Measurements from ENCODE around the gene EQTN. TPM values are rescaled to one million over a fixed set of nuclear protein-coding genes. Genes with fewer than 3 reads are reported as not detected.
A peak's percentile ranks its signal among the peaks of the same experiment; 100 is the strongest.

EQTN gene
- total RNA-seq, 6 experiments from 2014 or later, result not detected

DNA sequence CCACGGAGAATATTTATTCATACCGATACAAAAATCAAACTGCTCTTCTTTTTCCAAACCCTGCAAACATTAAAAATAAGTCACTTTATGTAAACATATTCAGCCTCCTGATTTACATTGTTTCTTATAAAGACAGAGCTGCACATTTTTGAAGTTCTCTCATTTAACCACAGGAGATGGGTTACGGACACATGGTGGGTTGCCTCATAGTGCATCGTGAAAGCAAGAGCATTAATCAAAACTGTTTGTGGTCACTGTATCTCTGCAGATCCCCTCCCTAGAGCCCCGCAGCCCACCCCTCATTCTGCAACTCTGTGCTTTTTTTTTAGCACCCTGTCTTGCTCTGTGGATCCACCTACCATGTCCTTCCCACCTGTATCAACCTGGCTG is 43.3 kb upstream of the EQTN start:
- 69% methylated on average over 5 of the region's 5 CpGs for WGBS (ENCODE audit: insufficient coverage, low coverage, low lambda C conversion rate, missing lambda C conversion rate)
- Histone ChIP-seq H3K4me3 (no peak overlapping the region), H3K36me3 (no peaks in the 10 kb centered on the region), H3K4me1 (no peaks in the 10 kb centered on the region), H3K9me3 (no peaks in the 10 kb centered on the region), H3K27me3 (no peaks in the 10 kb centered on the region), H3K27ac (no peak overlapping the region)
- no peak for TF ChIP-seq POLR2A (IDR thresholded peaks at IDR 0.05)
- TF ChIP-seq, protein P1, sequence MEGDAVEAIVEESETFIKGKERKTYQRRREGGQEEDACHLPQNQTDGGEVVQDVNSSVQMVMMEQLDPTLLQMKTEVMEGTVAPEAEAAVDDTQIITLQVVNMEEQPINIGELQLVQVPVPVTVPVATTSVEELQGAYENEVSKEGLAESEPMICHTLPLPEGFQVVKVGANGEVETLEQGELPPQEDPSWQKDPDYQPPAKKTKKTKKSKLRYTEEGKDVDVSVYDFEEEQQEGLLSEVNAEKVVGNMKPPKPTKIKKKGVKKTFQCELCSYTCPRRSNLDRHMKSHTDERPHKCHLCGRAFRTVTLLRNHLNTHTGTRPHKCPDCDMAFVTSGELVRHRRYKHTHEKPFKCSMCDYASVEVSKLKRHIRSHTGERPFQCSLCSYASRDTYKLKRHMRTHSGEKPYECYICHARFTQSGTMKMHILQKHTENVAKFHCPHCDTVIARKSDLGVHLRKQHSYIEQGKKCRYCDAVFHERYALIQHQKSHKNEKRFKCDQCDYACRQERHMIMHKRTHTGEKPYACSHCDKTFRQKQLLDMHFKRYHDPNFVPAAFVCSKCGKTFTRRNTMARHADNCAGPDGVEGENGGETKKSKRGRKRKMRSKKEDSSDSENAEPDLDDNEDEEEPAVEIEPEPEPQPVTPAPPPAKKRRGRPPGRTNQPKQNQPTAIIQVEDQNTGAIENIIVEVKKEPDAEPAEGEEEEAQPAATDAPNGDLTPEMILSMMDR (IDR thresholded peaks at IDR 0.05), result no peak
- ATAC-seq (no peak), DNase-seq (no peak)
- intact Hi-C loops (cut with DNase I), result no loop called here

GRCh38 chr9:27339661-27340284 is 42.8 kb upstream of the EQTN start:
- H3K4me3 ChIP-seq, result no peak overlapping the region
- DNase-seq, result no peak
- no peak overlapping the region for H3K27ac ChIP-seq
- intact Hi-C loops (cut with DNase I), result loop anchor here in 1 of 2 donors (10.0 kb wide), 1 partner anchor 215 kb away; no protein-coding TSS in a partner anchor
- H3K27me3 ChIP-seq, result no peaks in the 10 kb centered on the region
- no peak for ATAC-seq
- no peaks in the 10 kb centered on the region for H3K4me1 ChIP-seq
- TF ChIP-seq, protein P1 (IDR thresholded peaks at IDR 0.05), result no peak
- no peak for TF ChIP-seq POLR2A (IDR thresholded peaks at IDR 0.05)
- no peaks in the 10 kb centered on the region for H3K36me3 ChIP-seq
- no peaks in the 10 kb centered on the region for H3K9me3 ChIP-seq
- WGBS (ENCODE audit: insufficient coverage, low coverage, low lambda C conversion rate, missing lambda C conversion rate), result 74% methylated on average over 10 of the region's 11 CpGs

GRCh38 chr9:27338527-27338903 is 41.6 kb upstream of the EQTN start:
- Histone ChIP-seq H3K4me1 (no peaks in the 10 kb centered on the region), H3K4me3 (no peak overlapping the region), H3K36me3 (no peaks in the 10 kb centered on the region), H3K9me3 (no peaks in the 10 kb centered on the region), H3K27me3 (no peaks in the 10 kb centered on the region), H3K27ac (no peak overlapping the region)
- ATAC-seq (peak in 1 of 4 donors; percentile 26), DNase-seq (no peak)
- TF ChIP-seq POLR2A (IDR thresholded peaks at IDR 0.05), result no peak
- TF ChIP-seq, protein P1 (IDR thresholded peaks at IDR 0.05), result no peak
- 60% methylated on average over 2 of the region's 9 CpGs for WGBS (ENCODE audit: insufficient coverage, low coverage, low lambda C conversion rate, missing lambda C conversion rate)
- intact Hi-C loops (cut with DNase I), result loop anchor here in 1 of 2 donors (10.0 kb wide), 1 partner anchor 216 kb away; no protein-coding TSS in a partner anchor

DNA sequence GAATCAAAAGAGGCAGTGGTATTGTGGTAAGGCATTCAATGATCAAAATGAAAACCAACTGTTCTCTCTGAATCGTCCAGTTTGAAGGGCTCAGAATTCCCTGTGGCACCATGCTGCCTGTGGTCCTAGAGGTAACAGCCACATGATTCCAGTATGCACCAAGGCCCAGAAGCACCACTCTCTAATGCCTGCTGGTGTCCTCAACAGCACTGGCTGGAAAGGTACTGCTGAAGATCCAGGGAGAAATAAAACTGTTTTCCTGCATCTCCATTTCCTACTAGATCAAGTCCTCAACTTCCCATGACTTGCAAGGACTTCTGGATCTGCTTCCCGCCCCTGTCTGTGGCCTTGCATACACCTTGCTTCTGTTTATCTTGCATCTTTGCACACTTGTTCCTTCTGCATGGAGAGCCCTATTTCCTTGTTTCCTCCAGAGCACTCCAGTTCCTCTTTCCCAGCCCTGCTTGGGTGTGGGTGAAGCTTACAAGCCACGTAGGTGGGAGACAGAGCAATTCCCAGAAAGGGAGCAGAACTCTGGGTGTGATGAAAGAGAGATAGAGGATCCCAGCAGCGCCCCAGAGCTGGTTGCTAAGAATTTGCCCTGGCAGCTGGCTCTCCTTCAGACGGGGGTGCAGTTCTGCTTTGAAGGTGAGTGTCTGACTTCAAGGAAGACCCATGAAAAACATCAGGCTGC is 41.0 kb upstream of the EQTN start:
- WGBS (ENCODE audit: insufficient coverage, low coverage, low lambda C conversion rate, missing lambda C conversion rate), result 41% methylated on average over 5 of the region's 5 CpGs
- Histone ChIP-seq H3K4me1 (no peaks in the 10 kb centered on the region), H3K36me3 (no peaks in the 10 kb centered on the region), H3K4me3 (no peak overlapping the region), H3K27me3 (no peaks in the 10 kb centered on the region), H3K9me3 (no peaks in the 10 kb centered on the region), H3K27ac (no peak overlapping the region)
- peak in 3 of 4 donors; percentile 3 to 12 (median 12) for ATAC-seq
- TF ChIP-seq, protein P1 (IDR thresholded peaks at IDR 0.05), result no peak
- no peak for TF ChIP-seq POLR2A (IDR thresholded peaks at IDR 0.05)
- no peak for DNase-seq
- intact Hi-C loops (cut with DNase I), result loop anchor here in 1 of 2 donors (10.0 kb wide), 1 partner anchor 217 kb away; no protein-coding TSS in a partner anchor

All from right lobe of liver (tissue), 6 donors.